Mesothelial cell of epicardium (in vitro differentiated cells): Measurements from ENCODE around the gene STK32B. TPM values are rescaled to one million over a fixed set of nuclear protein-coding genes. Genes with fewer than 3 reads are reported as not detected.

Experiments used
- DNase-seq, 2 experiments: peaks; one replicate each; pipeline ENCODE4 v3.0.0; 2021; ENCODE audit warnings: low spot score in 2 of 2; ENCODE audit not compliant: unreplicated experiment in 2 of 2
- H3K27ac Mint-ChIP-seq: 2 replicates; pipeline ENCODE4 v1.8.0; 2021; ENCODE audit warnings: mixed read lengths
- H3K27me3 Mint-ChIP-seq: 2 replicates; pipeline ENCODE4 v1.8.0; 2021; ENCODE audit warnings: low read depth, mixed read lengths
- H3K36me3 Mint-ChIP-seq: 2 replicates; pipeline ENCODE4 v1.8.0; 2021; ENCODE audit warnings: mixed read lengths
- H3K4me1 Mint-ChIP-seq: 2 replicates; pipeline ENCODE4 v1.8.0; 2021; ENCODE audit warnings: mixed read lengths
- H3K4me3 Mint-ChIP-seq: 2 replicates; pipeline ENCODE4 v1.8.0; 2021; ENCODE audit warnings: mild to moderate bottlenecking, moderate library complexity, mixed read lengths
- H3K9me3 Mint-ChIP-seq: 2 replicates; pipeline ENCODE4 v1.8.0; 2021; ENCODE audit warnings: mixed read lengths
- total RNA-seq: library from RNA; stranded (reverse); gene quantifications from 3 replicates; pipeline ENCODE4 v1.2.1, GENCODE V29; 2021
- TF ChIP-seq, protein P1 (sequence below): fragments of 200-600 bp; sonication (generic); IDR thresholded peaks from one replicate; pipeline ENCODE4 v1.5.0; 2021; ENCODE audit warnings: antibody characterized with exemption; ENCODE audit not compliant: unreplicated experiment

STK32B gene
- total RNA-seq, 1 donor from 2014 or later, result 0.96 TPM

DNA sequence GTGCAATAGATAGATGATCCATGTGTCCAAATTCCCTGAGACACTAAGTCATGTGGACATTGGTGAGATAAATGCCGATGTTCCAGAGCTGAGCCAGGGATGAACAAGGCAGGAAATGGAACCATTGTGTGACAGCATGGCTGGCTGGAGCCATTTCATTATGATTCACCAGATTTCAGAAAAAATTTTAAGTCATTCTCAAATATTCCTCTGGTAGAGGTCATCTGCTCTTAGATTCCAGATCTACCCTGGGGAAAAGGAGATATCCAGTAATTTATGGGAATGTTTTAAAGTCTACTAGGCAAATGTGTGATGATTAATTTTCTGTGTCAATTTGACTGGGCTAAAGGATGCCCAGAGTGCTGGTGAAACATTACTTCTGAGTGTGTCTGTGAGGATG, 287.3 kb downstream of the STK32B start:
- H3K4me3 Mint-ChIP-seq, result no peak overlapping the region
- no peak for DNase-seq
- H3K27ac Mint-ChIP-seq, result no peak overlapping the region
- no peaks in the 10 kb centered on the region for H3K36me3 Mint-ChIP-seq
- TF ChIP-seq, protein P1, sequence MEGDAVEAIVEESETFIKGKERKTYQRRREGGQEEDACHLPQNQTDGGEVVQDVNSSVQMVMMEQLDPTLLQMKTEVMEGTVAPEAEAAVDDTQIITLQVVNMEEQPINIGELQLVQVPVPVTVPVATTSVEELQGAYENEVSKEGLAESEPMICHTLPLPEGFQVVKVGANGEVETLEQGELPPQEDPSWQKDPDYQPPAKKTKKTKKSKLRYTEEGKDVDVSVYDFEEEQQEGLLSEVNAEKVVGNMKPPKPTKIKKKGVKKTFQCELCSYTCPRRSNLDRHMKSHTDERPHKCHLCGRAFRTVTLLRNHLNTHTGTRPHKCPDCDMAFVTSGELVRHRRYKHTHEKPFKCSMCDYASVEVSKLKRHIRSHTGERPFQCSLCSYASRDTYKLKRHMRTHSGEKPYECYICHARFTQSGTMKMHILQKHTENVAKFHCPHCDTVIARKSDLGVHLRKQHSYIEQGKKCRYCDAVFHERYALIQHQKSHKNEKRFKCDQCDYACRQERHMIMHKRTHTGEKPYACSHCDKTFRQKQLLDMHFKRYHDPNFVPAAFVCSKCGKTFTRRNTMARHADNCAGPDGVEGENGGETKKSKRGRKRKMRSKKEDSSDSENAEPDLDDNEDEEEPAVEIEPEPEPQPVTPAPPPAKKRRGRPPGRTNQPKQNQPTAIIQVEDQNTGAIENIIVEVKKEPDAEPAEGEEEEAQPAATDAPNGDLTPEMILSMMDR, result no peak
- H3K27me3 Mint-ChIP-seq, result peaks cover 4% of the 10 kb centered on the region
- peaks cover 10% of the 10 kb centered on the region for H3K9me3 Mint-ChIP-seq
- no peaks in the 10 kb centered on the region for H3K4me1 Mint-ChIP-seq

DNA sequence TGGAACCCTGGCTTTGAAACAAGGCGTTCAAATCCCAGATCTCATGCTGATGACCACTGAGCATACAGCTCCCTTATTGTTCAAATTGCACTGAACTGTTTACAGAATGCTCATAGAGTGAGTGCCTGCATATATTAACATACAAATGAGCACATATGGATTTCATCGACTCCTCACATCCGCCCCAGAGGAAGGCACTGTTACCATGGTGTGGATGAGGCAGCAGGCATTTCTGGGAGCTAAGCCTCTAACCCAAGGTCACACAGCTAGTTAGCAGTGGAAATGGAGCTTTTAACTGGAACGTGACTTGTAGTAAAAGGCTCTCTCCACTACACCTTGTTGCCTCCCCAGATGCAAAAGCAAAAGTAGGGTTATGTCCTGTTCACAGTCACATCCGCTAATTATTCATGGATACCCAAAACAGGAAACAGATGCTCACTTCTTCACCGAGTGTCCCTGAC, 289.7 kb downstream of the STK32B start:
- DNase-seq, result no peak
- H3K27me3 Mint-ChIP-seq, result no peaks in the 10 kb centered on the region
- H3K4me1 Mint-ChIP-seq, result no peaks in the 10 kb centered on the region
- TF ChIP-seq, protein P1, result no peak
- H3K27ac Mint-ChIP-seq, result no peak overlapping the region
- H3K4me3 Mint-ChIP-seq, result no peak overlapping the region
- peaks cover 7% of the 10 kb centered on the region for H3K9me3 Mint-ChIP-seq
- no peaks in the 10 kb centered on the region for H3K36me3 Mint-ChIP-seq

DNA sequence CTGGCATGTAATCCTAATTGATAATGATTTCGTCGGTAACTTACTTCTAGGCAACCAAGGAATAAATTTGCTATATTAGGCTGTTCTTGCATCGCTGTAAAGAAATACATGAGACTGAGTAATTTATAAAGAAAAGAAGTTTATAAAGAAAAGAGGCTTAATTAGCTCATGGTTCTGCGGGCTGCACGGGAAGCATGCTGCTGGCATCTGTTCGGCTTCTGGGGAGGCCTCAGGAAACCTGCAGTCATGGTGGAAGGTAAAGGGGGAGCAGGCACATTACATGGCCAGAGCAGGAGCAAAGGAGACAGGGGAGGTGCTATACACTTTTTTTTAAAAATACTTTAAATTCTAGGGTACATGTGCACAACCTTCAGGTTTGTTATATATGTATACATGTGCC, 290.2 kb downstream of the STK32B start:
- TF ChIP-seq, protein P1, result no peak
- no peaks in the 10 kb centered on the region for H3K27me3 Mint-ChIP-seq
- no peaks in the 10 kb centered on the region for H3K36me3 Mint-ChIP-seq
- no peak for DNase-seq
- no peak overlapping the region for H3K4me3 Mint-ChIP-seq
- H3K4me1 Mint-ChIP-seq, result no peaks in the 10 kb centered on the region
- peaks cover 7% of the 10 kb centered on the region for H3K9me3 Mint-ChIP-seq
- no peak overlapping the region for H3K27ac Mint-ChIP-seq

DNA sequence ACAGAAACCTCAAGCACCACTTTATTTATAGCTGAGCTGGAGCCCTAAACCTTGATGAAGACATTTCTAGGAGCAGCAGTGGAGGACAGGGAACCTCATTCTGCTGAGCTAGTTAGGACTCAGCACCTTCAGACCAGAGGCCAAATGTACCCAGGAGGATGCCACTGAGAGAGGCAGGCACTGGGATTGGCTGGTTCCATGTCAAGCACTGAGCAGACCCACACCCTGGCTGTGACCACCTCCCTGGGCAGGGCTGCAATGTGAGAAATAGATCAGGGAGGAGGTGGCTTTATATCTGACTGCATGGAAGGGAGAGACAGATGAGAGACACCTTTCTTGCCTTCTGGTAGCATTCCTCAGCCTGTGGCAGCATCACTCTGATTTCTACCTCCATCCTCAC, 304.6 kb downstream of the STK32B start:
- no peak for DNase-seq
- Mint-ChIP-seq H3K27me3 (peaks cover 34% of the 10 kb centered on the region), H3K4me1 (no peaks in the 10 kb centered on the region), H3K4me3 (no peak overlapping the region), H3K9me3 (no peaks in the 10 kb centered on the region), H3K27ac (no peak overlapping the region), H3K36me3 (no peaks in the 10 kb centered on the region)
- TF ChIP-seq, protein P1, result no peak

DNA sequence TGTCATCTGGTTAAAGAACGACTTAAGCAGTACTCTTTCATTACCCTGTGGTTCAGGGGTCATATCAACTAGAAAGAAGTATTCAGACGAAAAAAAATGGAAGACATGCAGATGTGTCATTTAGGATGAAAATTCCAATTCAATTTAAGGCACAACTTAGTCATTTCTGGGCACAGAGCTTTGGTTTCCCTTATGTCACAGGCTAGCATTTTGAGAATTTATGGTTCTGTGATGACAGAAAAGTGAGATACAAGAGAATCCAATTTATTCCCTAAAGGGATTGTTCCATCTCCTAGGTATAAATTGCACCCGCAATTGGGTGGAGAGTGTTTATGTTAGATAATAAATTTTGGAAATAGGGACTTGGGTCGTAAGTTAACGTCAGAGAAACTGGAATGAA, 306.6 kb downstream of the STK32B start:
- no peak for DNase-seq
- TF ChIP-seq, protein P1, result no peak
- Mint-ChIP-seq H3K27ac (no peak overlapping the region), H3K4me1 (no peaks in the 10 kb centered on the region), H3K4me3 (no peak overlapping the region), H3K36me3 (no peaks in the 10 kb centered on the region), H3K27me3 (peaks cover 17% of the 10 kb centered on the region), H3K9me3 (no peaks in the 10 kb centered on the region)

DNA sequence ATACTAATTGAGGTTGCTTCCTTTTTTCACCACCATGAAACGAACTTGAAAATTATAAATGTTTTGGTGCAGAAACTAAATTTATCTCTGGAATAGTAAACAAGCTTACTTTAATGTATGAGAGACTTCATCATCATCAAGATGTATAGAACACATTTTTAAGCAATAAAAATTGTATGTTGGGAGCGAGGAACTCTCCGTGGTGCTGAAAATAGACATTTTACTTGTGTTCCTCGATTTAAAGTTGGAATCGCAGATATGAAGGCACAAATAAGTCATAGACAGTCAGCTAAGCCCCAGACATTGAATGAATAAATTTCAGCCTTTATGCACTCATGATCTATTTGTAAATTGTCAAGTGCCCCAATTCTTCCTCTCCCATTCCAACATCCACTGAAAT, 310.7 kb downstream of the STK32B start:
- Mint-ChIP-seq H3K4me3 (no peak overlapping the region), H3K9me3 (no peaks in the 10 kb centered on the region), H3K27ac (no peak overlapping the region), H3K36me3 (no peaks in the 10 kb centered on the region), H3K4me1 (no peaks in the 10 kb centered on the region), H3K27me3 (peaks cover 9% of the 10 kb centered on the region)
- TF ChIP-seq, protein P1, result no peak
- DNase-seq, result no peak
